Dermis microvascular lymphatic vessel endothelial cell (primary cell): ENCODE measurements around the gene VILL. TPM values are rescaled to one million over a fixed set of nuclear protein-coding genes. Genes with fewer than 3 reads are reported as not detected.
"Not testable (repeated sequence)": the region's sequence is repeated elsewhere in the genome, so short reads cannot be mapped to it uniquely, and the experiment has no call there.

Experiments used
- DNase-seq, 2 donors: peaks; one replicate each; pipeline versions ENCODE4 v3.0.0 to v3.0.0-alpha.2; 2010; ENCODE audit warnings: low read depth in 2 of 2
- total RNA-seq: library from RNA; depleted of rRNA; stranded (reverse); fragments of >200 nt; gene quantifications from 2 replicates; pipeline ENCODE4 v1.2.1, GENCODE V29; 2014

The VILL gene
- total RNA-seq, 1 donor from 2014 or later = 2.2 TPM

DNA sequence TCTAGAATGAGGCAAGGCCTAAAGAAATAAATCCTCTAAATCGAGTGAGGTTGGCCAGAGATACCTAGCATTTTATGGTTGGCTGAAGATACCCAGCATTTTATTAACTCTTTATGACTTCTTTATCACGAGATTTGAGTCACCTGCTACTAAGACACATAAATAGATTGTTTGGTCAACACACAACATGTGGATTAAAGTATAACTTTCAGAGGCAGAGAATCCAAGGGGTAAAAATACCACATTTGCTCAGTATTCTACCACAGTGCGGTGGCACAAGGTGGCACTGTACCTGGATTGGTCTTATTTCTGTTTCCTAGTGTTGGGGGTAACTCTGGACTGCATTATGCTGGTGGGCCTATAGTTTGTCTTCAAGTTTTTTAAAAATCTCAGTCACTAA, 27.0 kb upstream of the VILL start:
- DNase-seq = no peak

DNA sequence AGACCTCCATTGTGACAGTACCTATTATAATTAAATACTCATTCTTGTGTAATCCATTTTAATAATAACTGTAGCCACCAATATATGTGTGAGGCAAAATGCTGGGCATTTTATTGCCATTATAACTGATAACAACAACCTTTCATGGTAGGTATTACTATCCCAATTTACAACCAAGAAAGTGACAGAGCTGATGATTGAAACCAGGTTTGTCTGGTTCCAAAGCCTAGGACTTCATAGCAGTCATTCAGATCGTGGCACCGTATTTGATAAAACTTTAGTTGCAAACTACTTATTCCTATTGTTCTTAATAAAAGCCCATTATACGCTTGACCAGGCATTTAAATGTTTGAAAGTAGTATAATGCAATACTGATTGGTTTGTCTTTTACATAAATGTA, 26.4 kb upstream of the VILL start:
- DNase-seq = no peak

DNA sequence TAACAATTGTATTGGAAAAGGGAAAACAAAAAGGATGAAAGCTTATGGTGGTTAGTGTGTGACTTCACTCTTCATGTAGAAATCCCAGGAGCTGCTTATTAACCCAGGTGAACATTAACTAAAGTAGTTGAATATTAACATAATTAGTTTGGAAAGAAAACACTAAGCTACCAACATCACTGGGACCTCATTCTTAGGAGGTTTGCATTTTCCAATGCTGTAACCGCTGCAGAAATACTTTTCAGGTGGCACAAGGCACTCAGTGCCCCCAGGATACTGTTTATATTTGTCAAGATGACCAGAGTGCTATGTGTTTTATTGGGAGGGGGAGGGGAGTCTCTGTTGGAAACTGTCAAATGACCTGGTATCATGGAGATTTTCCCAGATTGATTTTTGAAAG, 25.9 kb upstream of the VILL start:
- DNase-seq = no peak

DNA sequence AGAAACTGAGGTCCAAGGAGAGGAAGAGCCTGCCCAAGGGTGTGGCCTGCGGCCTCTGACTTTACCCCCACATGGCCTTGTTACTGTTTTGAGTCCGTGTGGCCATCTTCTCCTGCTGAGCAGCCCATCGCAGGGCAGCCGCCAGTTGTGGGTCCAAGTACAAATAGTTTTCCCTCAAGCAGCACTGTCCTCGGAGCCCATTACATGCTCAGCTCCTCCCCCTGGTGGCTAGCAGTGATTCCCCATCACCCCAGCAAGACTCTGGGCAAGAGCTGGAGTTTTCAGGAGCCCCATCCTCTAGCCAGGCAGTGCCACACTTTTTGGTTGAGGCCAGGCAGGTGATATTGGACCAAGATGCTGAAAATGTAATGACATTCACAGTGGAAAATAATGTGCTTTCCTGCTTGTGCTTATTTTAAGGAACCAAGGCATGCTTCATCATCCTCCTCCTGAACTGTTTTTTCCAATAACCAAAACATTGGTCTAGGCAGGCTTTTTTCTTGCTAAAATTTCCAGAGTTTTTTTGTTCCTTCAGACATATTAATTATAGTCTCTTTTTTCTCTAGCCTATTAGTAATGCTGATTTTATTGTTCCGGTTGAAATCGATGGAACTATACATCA, 23.2 kb upstream of the VILL start:
- DNase-seq = peak; percentile 43 to 73

DNA sequence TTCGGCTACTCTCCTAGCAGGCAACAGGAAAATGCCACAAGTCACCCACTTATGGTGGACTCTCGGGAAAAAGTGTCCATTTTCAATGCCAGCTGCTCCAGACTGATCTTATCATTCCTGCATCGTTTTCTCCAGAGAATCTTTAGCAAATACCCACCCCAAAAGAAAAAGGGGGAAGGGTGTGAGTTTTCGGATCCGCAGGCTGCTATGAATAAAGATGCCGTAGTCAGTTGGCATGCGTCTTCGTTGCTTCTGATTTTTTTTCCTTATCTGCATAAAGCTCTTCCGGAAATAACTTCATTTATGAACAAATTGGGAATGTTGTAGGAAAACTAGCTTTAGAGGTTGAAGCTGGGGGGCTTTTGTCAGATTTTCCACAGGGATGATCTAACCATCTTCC, 22.4 kb upstream of the VILL start:
- DNase-seq = no peak

DNA sequence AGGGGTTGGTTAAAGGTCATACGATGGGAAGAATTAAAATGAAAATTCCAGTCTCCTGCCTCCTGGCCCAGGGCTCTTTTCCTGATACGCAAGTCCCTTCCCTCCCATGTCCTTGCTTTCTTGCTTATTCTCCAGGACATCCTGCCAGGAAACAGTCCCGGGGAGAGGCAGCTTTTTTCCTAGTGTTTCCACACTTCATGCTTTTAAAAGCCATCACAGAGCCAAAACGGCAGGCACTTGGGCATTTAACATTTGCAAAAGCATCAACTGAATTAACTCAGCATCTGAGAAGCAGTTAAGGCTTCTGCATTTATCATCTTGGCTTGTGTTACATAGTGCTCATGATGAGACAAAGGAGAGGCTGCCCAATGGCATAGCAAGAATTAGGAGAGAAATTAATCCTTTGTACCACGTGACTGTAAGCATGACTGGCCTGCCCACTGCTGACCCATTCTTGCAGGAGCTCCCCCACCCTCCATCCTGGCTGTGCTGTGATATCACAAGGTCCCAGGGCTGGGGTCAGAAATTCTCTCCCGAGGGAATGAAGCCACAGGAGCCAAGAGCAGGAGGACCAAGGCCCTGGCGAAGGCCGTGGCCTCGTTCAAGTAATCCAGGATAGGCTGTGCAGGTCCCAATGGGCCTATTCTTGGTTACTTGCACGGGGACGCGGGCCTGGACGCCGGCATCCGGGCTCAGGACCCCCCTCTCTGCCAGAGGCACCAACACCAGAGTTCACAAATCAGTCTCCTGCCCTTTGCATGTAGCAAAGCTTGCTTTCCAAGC, 21.6 kb upstream of the VILL start:
- DNase-seq = no peak

DNA sequence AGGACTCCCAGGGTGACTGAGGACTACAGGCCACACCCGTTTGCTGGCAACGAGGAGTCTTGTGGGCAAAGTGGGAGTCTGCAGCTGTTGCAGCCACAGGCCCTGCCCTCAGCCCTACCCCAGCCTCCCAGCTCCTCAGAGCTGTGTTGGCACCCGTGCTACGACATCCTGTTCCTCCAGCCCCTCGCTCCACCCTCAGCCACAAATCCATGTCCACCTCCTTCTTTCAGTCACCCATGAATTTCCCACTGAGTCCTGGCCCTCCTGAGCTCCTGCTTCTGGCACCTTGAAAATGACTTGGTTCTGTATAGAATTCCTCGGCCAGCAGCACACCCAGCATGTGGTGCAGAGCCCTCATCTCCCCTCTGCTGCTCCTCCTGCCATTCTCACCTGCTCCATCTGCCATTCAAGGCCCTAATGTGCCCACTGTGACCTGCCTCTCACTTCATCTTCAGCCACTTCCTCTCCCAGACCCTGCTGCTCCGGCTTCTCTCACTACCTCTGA, 20.9 kb upstream of the VILL start:
- DNase-seq = no peak

DNA sequence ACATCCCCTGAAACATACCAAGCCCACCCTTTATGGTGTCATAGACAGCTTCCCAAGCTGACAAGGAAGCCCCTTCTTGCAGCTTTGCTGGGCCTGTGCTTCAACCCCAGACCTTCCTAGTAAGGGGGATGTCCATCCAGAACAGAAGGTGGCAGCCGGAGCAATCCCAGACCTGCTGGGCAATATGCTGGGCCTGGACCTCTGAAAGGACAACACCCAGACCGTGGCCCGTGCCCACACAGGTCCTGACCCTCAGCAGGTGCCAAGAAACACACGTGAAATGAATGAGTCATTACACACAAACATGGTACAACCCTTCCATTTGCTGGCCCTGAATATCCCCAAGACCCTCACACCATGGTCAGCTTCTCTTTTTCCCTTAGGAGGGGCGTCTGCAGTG, 19.8 kb upstream of the VILL start:
- DNase-seq = peak in 1 of 2 donors; percentile 26

DNA sequence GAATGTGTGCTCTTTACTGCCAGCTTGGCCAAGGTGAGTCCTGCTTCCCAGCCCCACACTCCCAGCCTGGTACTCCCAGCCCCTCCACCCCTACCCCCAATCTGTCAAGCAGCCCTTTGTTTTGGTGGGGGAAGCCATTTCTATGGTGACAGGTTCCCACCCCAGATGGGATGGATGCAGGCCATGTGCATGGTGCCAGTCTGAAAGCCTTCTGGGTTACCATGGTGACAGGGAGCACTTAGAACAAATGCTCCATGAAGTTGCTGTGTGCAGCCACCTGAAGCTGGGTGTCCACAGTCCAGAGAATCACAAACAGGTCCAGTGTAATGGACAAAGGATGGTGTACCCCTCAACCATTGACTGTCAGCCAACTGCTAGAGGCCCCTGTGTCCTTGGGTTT, 19.1 kb upstream of the VILL start:
- DNase-seq = no peak

DNA sequence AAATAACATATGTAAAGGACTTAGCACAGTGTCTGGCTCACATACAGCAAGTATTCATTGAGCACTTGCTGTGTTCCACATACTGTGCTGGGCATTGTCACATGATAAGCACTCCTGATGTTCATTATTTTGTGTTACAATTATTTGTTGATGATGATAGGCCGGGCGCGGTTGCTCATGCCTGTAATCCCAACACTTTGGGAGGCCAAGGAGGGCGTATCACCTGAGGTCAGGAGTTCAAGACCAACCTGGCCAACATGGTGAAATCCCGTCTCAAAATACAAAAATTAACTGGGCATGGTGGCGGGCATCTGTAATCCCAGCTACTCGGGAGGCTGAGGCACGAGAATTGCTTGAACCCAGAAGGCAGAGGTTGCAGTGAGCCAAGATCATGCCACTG, 18.5 kb upstream of the VILL start:
- not testable (repeated sequence) for DNase-seq

DNA sequence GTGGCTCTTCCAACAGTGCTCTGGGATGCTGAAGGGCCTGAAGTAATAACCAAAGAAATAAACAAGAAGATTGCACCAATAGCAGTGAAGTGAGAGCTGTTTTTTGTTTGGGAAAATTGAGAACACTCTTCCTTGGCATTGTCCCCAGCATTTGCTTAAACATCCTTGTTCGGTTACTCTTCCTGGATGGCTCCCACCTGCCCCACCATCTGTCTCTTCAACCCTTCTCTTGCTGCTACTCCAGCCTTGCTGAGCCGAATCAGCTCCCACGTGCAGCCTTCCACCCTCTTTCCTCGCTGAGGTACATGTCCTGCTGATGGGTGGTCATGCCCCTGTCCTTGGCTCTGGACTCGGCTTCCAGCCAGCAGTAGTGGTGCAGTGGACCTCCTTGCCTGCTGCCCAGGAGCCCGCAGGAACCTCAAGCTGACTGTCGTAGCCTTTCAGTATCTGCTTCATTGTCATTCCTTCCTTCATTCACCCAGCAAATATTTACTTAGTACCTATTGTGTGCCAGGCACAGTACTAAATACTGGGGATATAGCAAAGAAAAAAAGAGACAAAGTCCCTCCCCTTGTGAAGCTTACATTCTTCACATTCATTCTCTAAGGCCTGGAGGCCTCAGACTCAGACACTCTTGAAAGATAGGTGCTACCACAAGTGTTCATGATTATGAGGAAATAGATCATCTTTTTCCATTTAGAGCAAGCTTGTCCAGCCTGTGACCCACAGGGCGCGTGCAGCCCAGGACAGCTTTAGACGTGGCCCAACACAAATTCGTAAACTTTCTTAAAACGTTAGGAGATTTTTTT, 17.1 kb upstream of the VILL start:
- no peak for DNase-seq

DNA sequence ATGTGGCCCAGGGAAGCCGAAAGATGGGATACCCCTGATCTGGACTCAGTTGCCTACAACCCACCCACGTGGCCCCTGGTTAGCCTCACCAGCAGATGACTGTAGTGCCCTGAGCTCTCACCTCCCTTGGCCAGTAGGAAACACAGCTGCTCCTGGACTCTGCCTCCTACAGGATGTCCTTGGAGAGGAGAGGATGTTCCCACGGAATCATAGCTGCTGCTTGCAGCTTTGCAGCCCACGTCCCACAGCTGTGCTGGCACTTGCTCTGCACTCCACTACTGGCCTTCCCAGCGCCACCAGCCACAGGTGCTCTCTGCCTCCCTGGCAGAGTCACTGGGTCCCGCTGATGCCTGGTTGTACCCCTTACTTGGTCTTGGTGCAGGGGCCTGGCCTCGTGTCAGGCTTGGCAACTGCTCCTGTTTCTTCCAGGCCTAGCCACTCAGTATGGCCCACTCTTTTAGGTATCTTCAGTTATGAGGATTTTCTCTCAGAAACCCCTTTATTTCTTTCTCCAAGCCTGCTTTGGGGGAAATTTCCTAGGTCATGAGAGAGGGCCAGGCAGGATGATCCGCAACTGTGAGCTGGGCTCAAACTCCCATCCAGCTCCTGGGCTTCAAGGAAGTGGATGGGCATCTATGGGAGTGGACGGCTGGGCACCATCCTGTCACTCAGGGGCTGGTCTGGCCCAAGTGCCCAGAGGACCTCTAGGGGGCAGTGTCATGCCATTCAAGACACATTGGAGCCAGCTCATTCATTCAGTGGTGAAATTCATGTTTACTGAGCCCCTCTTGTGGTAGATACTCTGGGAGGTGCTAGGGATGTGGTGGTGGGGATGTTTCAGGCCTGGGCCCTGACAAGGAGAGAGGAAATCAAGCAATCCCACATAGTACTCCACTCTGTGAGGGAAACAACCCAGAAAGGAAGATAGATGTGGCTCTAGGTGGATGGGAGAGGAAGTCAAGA, 16.2 kb upstream of the VILL start:
- peak; percentile 56 to 77 for DNase-seq

DNA sequence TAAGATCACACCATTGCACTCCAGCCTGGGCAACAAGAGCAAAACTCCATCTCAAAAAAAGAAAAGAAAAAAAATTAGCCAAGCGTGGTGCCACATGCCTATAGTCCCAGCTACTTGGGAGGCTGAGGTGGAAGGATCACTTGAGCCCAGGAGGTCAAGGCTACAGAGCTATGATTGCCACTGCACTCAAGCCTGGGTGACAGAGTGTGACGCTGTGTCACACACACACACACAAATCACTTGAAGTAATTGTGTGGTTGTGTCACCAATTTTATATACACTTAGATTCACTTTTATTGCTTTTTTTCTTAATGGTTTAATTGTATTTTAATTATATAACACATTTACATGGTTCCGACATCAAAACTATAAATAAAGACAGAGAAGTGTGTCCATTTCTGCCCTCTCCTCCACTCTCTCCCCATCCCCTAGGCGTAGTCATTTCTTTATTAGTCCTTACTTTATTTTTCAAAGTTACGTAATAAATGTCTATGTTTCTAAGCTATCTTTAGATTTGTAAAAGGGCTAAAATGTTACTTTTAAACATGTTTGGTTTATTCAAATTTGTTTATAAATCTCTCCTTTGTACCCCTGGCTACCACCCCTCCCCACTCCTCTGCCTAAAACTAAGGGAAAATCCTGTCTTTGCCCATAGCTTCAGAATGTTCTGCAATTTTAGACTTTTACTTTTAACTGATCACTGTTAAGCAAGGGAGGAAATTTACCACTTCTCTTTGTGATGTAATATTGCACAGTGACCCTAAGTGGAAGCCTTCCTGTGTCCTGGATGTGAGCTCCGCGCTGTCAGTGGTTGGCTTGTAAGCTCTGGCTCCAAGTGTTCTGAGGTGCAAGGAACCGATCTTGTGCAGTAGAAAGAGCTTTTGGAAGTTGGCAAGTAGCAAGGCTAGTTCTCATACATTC, 10.8 kb upstream of the VILL start:
- DNase-seq = no peak

DNA sequence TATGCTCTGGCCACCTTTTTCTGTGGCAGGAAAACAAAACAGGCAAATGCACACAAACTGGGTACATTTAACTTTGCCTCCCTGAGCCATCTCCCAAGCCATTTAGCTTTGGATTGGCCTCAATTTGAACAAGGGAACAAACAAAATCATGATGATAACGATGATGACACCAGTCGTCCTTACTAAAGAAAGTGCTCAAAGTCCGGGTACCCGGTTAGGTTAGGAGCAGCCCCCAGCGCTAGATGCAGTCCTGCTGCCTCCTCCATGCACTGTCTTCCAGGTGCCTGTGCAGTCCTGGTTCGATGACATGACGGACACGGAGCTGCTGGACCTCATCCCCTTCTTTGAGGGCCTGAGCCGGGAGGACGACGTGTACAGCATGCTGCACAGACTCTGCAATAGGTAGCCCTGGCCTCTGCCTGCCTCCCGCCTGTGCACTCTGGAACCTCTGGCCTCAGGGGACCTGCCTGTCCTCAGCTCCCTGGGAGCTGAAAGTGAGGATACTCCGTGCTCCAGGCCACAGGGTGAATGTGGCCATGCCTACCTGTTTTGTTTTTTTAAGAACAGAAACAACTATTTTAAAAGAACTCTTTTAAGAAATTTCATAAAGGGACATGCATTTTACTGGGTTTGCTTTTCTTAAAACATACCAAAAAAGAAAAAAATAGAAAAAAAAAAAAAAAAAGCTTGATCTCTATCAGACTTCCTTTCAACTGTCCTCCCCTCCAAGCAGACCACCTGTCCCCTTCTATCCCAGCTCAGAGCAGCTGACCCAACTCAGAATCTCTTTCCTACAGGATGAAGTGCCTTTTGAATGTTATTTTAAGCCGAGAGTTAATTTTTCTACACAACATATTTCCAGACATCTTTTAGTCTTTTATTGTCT, 9.9 kb upstream of the VILL start:
- no peak for DNase-seq

DNA sequence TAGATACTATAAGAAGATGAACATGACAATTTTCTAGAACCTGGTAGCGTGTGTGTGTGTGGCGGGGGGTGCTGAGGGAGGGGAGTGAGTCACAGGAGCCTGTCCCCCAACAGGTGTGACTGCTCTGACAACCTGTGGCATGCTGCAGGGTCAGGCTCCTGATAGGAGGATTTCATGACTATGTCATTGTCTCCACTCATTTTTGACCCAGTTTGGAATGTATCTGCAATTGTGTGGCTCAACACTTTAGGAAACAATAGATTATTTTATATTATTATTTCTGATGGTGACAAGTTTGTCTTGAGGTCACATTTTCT, 9.3 kb upstream of the VILL start:
- DNase-seq = no peak

DNA sequence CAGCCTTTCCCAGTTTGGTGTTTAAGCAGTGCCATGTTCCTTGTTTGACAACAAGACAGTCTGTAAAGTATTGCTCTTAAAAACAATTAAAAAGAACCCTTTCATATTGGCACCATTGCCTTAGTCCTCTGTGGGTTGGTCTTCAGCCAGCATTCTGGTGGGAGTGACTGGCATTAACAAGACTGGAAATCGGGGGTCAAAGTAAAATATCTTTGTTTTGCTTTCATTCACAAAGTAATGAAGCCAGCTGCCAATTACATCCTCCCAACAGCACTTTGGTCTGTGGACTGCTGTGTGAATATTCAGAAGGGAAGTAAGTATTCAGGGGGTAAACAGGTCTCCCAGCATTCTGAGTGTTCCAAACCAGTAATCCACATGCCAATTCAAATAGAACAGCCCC, 8.3 kb upstream of the VILL start:
- DNase-seq = peak; percentile 9 to 43

DNA sequence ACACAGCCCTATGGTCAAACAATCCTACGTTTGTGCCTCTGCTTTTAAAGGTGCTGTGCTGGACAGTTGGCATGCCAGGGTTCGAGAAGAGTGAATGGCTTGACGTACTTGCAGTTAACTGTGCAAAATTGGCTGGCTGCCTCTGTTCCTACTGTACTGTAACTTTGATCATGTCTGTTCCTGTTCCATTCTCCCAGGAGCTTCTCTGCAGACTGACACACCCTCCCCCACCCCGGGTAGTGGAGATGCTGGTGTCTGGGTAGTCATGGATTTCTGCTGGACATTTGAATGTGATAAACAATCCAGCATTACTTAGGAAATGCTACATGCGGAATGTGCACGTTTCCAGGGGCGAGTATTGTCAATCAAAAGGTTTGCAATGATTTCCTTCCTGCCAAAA, 6.5 kb upstream of the VILL start:
- DNase-seq = no peak

DNA sequence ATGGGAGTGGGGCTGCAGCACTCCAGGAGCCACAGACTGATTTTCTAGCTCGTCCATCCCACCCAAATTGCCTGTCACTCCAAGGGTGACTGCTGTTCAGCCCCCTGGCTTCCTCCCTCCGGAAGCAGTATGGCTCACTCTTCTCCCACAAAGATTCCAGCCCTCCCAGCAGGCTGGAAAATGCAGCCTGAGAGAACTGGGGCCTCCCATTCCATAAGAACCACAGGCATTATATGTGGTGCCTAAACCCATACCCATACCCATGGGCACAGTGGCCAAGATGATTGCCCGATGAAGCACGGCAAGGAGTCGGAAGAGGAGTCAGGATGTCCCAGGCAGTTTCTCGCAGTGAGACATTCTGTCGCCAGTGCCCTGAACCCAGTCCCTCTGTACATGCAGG, 6.0 kb upstream of the VILL start:
- DNase-seq = no peak

DNA sequence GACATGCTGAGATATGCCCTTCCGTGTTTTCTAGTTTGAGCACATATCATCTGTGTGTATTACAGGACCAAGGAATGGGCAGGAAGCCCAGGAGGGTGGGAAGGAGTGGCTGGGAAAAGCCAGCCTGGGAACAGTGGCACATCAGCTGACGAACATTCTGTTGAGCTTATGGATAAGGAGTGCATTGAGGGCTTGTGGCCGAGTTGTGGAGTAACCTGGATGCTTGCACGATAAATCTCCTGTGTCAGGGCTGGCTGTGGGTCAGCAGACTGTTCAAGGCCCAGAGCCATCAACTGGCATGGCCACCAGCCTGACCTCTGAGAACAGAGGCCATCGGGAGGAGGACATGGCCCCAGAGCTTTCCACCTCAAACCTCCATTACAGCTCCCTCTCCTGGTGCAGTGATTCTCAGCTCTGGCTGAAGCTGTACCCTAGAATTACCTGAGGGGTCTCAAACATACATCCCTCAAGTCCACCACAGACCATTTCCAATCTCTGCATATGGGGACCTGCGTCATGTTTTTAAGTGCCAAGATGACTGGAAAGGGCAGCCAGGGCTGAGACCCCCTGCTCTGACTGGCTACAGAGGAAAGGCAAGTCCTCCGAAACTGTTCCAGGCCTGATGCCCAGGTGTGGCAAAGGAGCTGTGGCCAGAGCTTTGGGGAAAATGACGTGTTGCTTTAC, 4.8 kb upstream of the VILL start:
- no peak for DNase-seq
